Lower leg skin (tissue), 3 donors: Measurements from ENCODE around the gene NOP56.

Experiments used
- POLR2A ChIP-seq, 2 donors: fragments of 450-650 bp; IDR thresholded peaks; one replicate each; pipeline ENCODE4 v1.6.1; 2016 to 2017; ENCODE audit warnings: antibody characterized with exemption in 2 of 2, mild to moderate bottlenecking in 1 of 2, moderate library complexity in 1 of 2
- TF ChIP-seq, protein P1 (sequence below), 3 donors: fragments of 450-650 bp; IDR thresholded peaks; one replicate each; pipeline ENCODE4 v1.5.1; 2016; ENCODE audit warnings: antibody characterized with exemption in 3 of 3, mild to moderate bottlenecking in 3 of 3, moderate library complexity in 2 of 3

DNA sequence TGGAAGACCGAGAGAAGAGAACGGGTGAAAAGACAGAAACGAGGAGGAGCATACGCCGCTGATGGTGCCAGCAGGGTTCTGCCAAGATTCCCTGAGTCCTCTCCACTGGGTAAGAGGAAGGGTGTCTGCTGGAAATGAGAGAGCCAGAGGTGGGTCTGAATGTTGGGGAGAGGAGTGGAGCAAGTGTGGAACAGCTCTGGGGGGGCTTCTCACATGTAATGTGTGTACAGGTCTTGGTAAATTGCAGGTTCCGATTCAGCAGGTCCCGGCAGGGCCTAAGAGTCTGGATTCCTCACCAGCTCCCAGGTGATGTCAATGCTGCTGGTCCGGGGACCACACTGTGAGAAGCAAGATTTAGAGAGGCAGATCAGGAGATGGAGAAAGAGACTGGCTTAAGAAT lies 38.7 kb downstream of the NOP56 start:
- TF ChIP-seq, protein P1, sequence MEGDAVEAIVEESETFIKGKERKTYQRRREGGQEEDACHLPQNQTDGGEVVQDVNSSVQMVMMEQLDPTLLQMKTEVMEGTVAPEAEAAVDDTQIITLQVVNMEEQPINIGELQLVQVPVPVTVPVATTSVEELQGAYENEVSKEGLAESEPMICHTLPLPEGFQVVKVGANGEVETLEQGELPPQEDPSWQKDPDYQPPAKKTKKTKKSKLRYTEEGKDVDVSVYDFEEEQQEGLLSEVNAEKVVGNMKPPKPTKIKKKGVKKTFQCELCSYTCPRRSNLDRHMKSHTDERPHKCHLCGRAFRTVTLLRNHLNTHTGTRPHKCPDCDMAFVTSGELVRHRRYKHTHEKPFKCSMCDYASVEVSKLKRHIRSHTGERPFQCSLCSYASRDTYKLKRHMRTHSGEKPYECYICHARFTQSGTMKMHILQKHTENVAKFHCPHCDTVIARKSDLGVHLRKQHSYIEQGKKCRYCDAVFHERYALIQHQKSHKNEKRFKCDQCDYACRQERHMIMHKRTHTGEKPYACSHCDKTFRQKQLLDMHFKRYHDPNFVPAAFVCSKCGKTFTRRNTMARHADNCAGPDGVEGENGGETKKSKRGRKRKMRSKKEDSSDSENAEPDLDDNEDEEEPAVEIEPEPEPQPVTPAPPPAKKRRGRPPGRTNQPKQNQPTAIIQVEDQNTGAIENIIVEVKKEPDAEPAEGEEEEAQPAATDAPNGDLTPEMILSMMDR (IDR thresholded peaks at IDR 0.05), result no peak
- no peak for TF ChIP-seq POLR2A (IDR thresholded peaks at IDR 0.05)
